Activated CD8-positive, alpha-beta T cell treated with anti-CD3 and anti-CD28 coated beads, Interleukin-2, amount 10 ng/mL, durations not matched to agents 7 days and 5 days (primary cell): ENCODE measurements around the gene ROMO1. TPM values are rescaled to one million over a fixed set of nuclear protein-coding genes. Genes with fewer than 3 reads are reported as not detected.
"Not testable (repeated sequence)": the region's sequence is repeated elsewhere in the genome, so short reads cannot be mapped to it uniquely, and the experiment has no call there.

Source experiments
- ATAC-seq: fragments of 150-1000 bp; cut with Tn5 transposase; one replicate; pipeline ENCODE4 v1.10.0; 2021; ENCODE audit warnings: moderate library complexity
- CTCF ChIA-PET: fragments of 350-600 bp; sonication (Branson Sonifier 250); formaldehyde crosslinking; loops from one replicate; lab custom pipeline; 2021; ENCODE audit warnings: antibody characterized with exemption; lab: Charles Lee
- POLR2A ChIA-PET: fragments of 350-600 bp; sonication (Branson Sonifier 250); formaldehyde crosslinking; loops from one replicate; lab custom pipeline; 2021; ENCODE audit warnings: antibody characterized with exemption; lab: Charles Lee
- DNase-seq: peaks from one replicate; pipeline ENCODE4 v3.0.0-alpha.2; 2020
- H3K27ac Mint-ChIP-seq: one replicate; pipeline ENCODE4 v1.8.0; 2021; ENCODE audit warnings: mild to moderate bottlenecking, mixed read lengths
- H3K27me3 Mint-ChIP-seq: one replicate; pipeline ENCODE4 v1.8.0; 2021; ENCODE audit warnings: low read depth, mixed read lengths
- H3K36me3 Mint-ChIP-seq: one replicate; pipeline ENCODE4 v1.8.0; 2021; ENCODE audit warnings: low read depth, mixed read lengths
- H3K4me1 Mint-ChIP-seq: one replicate; pipeline ENCODE4 v1.8.0; 2021; ENCODE audit warnings: low read depth, mixed read lengths
- H3K4me3 Mint-ChIP-seq: one replicate; pipeline ENCODE4 v1.8.0; 2021; ENCODE audit warnings: mild to moderate bottlenecking, mixed read lengths
- H3K9me3 Mint-ChIP-seq: one replicate; pipeline ENCODE4 v1.8.0; 2022; ENCODE audit warnings: mixed read lengths; ENCODE audit not compliant: insufficient read depth
- total RNA-seq, 2 experiments: library from RNA; stranded (reverse); gene quantifications; one replicate each; pipeline ENCODE4 v1.2.3, GENCODE V29; 2021

Gene ROMO1
- total RNA-seq, 2 experiments from 2014 or later, result 134 to 143 TPM

GRCh38 chr20:35711588-35712209, 12.5 kb downstream of the ROMO1 start:
- no peak for DNase-seq
- Mint-ChIP-seq H3K4me1 (peaks cover 49% of the 10 kb centered on the region), H3K9me3 (no peaks in the 10 kb centered on the region), H3K27me3 (no peaks in the 10 kb centered on the region), H3K36me3 (peaks cover 69% of the 10 kb centered on the region), H3K4me3 (peak overlapping the region; percentile 53), H3K27ac (peak overlapping the region; percentile 81)
- CTCF ChIA-PET, result interaction anchor here (0.7 to 1.6 kb wide), 6 partner anchors 8 to 96 kb away, joined by 3 to 6 read pairs (median 3); partner anchors contain the start of genes RBM39 and SPAG4
- POLR2A ChIA-PET, result interaction anchor here (0.6 to 2.0 kb wide), 5 partner anchors 9 to 270 kb away, joined by 3 to 9 read pairs (median 5); partner anchors contain the start of gene RBM39
- no peak for ATAC-seq

DNA sequence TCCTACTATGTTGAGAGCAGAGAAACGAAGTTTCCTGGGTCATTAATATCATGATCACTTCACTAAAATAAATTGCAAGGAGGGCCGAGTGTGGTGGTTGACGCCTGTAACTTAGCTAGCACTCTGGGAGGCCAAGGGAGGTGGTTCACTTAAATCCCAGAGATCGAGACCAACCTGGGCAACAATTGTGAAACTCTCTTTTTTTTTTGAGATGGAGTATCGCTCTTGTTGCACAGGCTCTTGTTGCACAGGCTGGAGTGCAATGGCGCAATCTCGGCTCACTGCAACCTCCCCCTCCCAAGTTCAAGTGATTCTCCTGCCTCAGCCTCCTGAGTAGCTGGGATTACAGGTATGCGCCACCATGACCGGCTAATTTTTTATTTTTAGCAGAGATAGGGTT, 13.9 kb downstream of the ROMO1 start:
- H3K4me3 Mint-ChIP-seq, H3K27me3 Mint-ChIP-seq, ATAC-seq, CTCF ChIA-PET, H3K9me3 Mint-ChIP-seq, DNase-seq: not testable (repeated sequence)
- H3K4me1 Mint-ChIP-seq, result peaks cover 49% of the 10 kb centered on the region
- POLR2A ChIA-PET, result interaction anchor here (1.1 to 1.3 kb wide), 2 partner anchors 10 to 29 kb away, joined by 4 read pairs; partner anchors contain the start of gene RBM39
- H3K27ac Mint-ChIP-seq, result peak overlapping the region; percentile 68
- H3K36me3 Mint-ChIP-seq, result peaks cover 71% of the 10 kb centered on the region

GRCh38 chr20:35714127-35714526, 14.9 kb downstream of the ROMO1 start:
- CTCF ChIA-PET, result interaction anchor here (0.8 kb wide), 1 partner anchor 16 kb away, joined by 4 read pairs; no protein-coding TSS in a partner anchor
- POLR2A ChIA-PET, result interaction anchor here (0.6 to 1.1 kb wide), 4 partner anchors 11 to 37 kb away, joined by 3 to 5 read pairs (median 3); partner anchors contain the start of genes NFS1 and ROMO1
- Mint-ChIP-seq H3K27me3 (no peaks in the 10 kb centered on the region), H3K4me1 (peaks cover 48% of the 10 kb centered on the region), H3K36me3 (peaks cover 71% of the 10 kb centered on the region), H3K27ac (no peak overlapping the region), H3K4me3 (no peak overlapping the region), H3K9me3 (no peaks in the 10 kb centered on the region)
- DNase-seq (no peak), ATAC-seq (no peak)

GRCh38 chr20:35715652-35716051, 16.4 kb downstream of the ROMO1 start:
- no peak for ATAC-seq
- H3K4me1 Mint-ChIP-seq, result peaks cover 44% of the 10 kb centered on the region
- ChIA-PET POLR2A (interaction anchor here (1.5 kb wide), 1 partner anchor 13 kb away, joined by 5 read pairs; no protein-coding TSS in a partner anchor), CTCF (interaction anchor here (0.7 to 1.4 kb wide), 2 partner anchors 12 to 168 kb away, joined by 3 read pairs; no protein-coding TSS in a partner anchor)
- H3K27me3 Mint-ChIP-seq, result no peaks in the 10 kb centered on the region
- H3K27ac Mint-ChIP-seq, result peak overlapping the region; percentile 6
- no peaks in the 10 kb centered on the region for H3K9me3 Mint-ChIP-seq
- no peak for DNase-seq
- H3K36me3 Mint-ChIP-seq, result peaks cover 69% of the 10 kb centered on the region
- no peak overlapping the region for H3K4me3 Mint-ChIP-seq

DNA sequence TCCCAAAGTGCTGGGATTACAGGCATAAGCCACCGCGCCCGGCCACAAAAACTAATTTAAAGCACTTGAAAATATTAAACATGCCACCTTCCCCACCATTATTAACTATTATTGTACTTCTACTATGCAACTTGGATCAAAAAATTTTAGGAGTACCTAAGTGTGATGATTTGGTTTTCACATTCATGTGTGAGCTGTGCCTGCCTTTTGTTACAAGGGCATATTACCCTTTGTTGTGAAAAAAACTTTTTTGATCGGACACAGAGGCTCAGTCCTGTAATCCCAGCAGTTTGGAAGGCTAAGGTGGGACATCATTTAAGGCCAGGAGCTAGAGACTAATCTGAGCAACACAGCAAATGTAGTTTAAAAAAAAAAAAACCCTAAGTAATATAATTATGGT, 17.1 kb downstream of the ROMO1 start:
- peaks cover 38% of the 10 kb centered on the region for H3K4me1 Mint-ChIP-seq
- H3K27ac Mint-ChIP-seq, result no peak overlapping the region
- H3K9me3 Mint-ChIP-seq, result no peaks in the 10 kb centered on the region
- DNase-seq, result no peak
- H3K4me3 Mint-ChIP-seq, result no peak overlapping the region
- H3K27me3 Mint-ChIP-seq, result no peaks in the 10 kb centered on the region
- CTCF ChIA-PET, result no interaction called here
- peaks cover 68% of the 10 kb centered on the region for H3K36me3 Mint-ChIP-seq
- ATAC-seq, result no peak
- POLR2A ChIA-PET, result no interaction called here

GRCh38 chr20:35718321-35718720, 19.1 kb downstream of the ROMO1 start:
- H3K27me3 Mint-ChIP-seq, H3K4me3 Mint-ChIP-seq, H3K27ac Mint-ChIP-seq, DNase-seq, ATAC-seq, H3K9me3 Mint-ChIP-seq: not testable (repeated sequence)
- ChIA-PET CTCF (interaction anchor here (0.6 to 1.1 kb wide), 3 partner anchors 17 to 167 kb away, joined by 3 to 4 read pairs (median 3); no protein-coding TSS in a partner anchor), POLR2A (interaction anchor here (0.8 to 3.3 kb wide), 4 partner anchors 9 to 17 kb away, joined by 3 to 16 read pairs (median 6); no protein-coding TSS in a partner anchor)
- H3K36me3 Mint-ChIP-seq, result peaks cover 71% of the 10 kb centered on the region
- H3K4me1 Mint-ChIP-seq, result peaks cover 31% of the 10 kb centered on the region

- H3K4me3 Mint-ChIP-seq, result no peak overlapping the region
- DNase-seq (no peak), ATAC-seq (no peak)
- peaks cover 70% of the 10 kb centered on the region for H3K36me3 Mint-ChIP-seq
- no peaks in the 10 kb centered on the region for H3K9me3 Mint-ChIP-seq
- peaks cover 31% of the 10 kb centered on the region for H3K4me1 Mint-ChIP-seq
- ChIA-PET CTCF (interaction anchor here (0.7 to 1.1 kb wide), 3 partner anchors 8 to 165 kb away, joined by 3 to 4 read pairs (median 3); partner anchors contain the start of gene ROMO1), POLR2A (interaction anchor here (0.9 to 3.3 kb wide), 9 partner anchors 10 to 21 kb away, joined by 3 to 16 read pairs (median 5); partner anchors contain the start of genes NFS1 and ROMO1)
- no peaks in the 10 kb centered on the region for H3K27me3 Mint-ChIP-seq
- H3K27ac Mint-ChIP-seq, result no peak overlapping the region
These were observed 19.9 kb downstream of the ROMO1 start for GRCh38 chr20:35718972-35719635.

- peaks cover 27% of the 10 kb centered on the region for H3K4me1 Mint-ChIP-seq
- no peaks in the 10 kb centered on the region for H3K9me3 Mint-ChIP-seq
- H3K27me3 Mint-ChIP-seq, result no peaks in the 10 kb centered on the region
- no peak overlapping the region for H3K4me3 Mint-ChIP-seq
- ChIA-PET CTCF (interaction anchor here (0.7 to 0.8 kb wide), 2 partner anchors 8 to 20 kb away, joined by 3 read pairs; partner anchors contain the start of gene ROMO1), POLR2A (interaction anchor here (0.9 to 3.3 kb wide), 9 partner anchors 9 to 20 kb away, joined by 3 to 16 read pairs (median 5); partner anchors contain the start of genes NFS1 and ROMO1)
- DNase-seq (no peak), ATAC-seq (no peak)
- H3K36me3 Mint-ChIP-seq, result peaks cover 72% of the 10 kb centered on the region
- H3K27ac Mint-ChIP-seq, result no peak overlapping the region
These were observed 20.5 kb downstream of the ROMO1 start for GRCh38 chr20:35719717-35720116.

DNA sequence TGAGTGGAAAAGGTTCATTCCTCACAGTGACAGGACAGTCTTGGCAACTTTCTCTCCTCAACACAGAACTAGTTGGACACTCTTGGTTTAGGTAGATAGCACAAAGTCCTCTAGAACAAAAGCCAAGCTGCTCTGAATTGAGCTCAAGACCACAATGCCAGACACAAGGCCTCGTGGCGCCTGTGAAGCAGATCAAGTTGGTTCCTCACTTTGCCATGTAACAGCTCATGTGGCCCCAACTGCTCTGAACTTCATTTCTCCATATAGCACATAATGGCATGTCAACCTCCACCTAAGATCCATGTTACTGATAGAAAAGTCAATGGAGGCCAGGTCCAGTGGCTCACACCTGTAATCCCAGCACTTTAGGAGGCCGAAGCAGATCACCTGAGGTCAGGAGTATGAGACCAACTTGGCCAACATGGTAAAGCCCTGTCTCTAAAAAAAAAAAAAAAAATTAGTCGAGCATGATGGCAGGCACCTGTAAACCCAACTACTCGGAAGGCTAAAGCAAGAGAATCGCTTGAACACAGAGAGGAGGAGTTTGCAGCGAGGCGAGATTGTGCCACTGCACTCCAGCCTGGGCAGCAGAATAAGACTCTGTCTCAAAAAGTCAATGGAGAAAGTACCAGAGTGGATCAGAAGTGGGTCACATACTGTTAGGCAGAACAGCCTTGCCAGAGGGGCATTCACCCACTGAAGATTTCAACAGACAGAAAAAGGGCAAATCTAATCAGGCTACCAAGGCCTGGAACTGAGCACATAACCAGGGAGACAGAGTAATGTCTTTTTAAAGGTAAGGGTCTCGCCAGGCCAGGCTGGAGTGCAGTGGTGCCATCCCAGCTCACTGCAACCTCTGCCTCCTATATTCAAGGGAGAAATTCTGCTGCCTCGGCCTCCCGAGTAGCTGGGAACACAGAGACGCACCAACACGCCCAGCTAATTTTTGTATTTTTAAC, 21.2 kb downstream of the ROMO1 start:
- no peaks in the 10 kb centered on the region for H3K27me3 Mint-ChIP-seq
- H3K36me3 Mint-ChIP-seq, result peaks cover 74% of the 10 kb centered on the region
- H3K4me1 Mint-ChIP-seq, result peaks cover 29% of the 10 kb centered on the region
- POLR2A ChIA-PET, result interaction anchor here (0.6 to 3.3 kb wide), 10 partner anchors 8 to 22 kb away, joined by 3 to 16 read pairs (median 6); partner anchors contain the start of genes NFS1, RBM39 and ROMO1
- H3K4me3 Mint-ChIP-seq, result no peak overlapping the region
- DNase-seq, result no peak
- CTCF ChIA-PET, result interaction anchor here (0.7 to 0.8 kb wide), 2 partner anchors 9 to 21 kb away, joined by 3 read pairs; partner anchors contain the start of gene ROMO1
- no peak for ATAC-seq
- H3K27ac Mint-ChIP-seq, result no peak overlapping the region
- no peaks in the 10 kb centered on the region for H3K9me3 Mint-ChIP-seq

DNA sequence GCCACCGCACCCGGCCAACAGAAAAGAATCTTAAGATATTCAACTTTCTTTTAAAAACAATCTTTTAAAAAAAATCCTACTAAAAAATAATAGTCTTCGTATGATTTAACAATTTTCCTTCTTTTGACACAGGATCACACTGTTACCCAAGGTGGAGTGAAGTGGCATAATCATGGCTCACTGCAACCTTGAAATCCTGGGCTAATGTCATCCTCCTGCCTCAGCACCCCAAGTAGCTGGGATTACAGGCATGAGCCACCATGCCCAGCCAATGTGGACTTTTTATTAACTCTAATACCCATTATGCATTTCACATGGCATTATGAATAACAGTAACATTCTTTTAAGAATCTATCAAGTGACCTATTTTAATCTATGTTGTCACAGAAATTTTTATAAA, 22.0 kb downstream of the ROMO1 start:
- Mint-ChIP-seq H3K27me3 (no peaks in the 10 kb centered on the region), H3K36me3 (peaks cover 71% of the 10 kb centered on the region), H3K4me1 (peaks cover 30% of the 10 kb centered on the region), H3K27ac (peak overlapping the region; percentile 31), H3K4me3 (no peak overlapping the region), H3K9me3 (no peaks in the 10 kb centered on the region)
- DNase-seq (no peak), ATAC-seq (no peak)
- ChIA-PET CTCF (no interaction called here), POLR2A (interaction anchor here (1.2 to 1.5 kb wide), 2 partner anchors 14 to 21 kb away, joined by 5 to 6 read pairs; partner anchors contain the start of gene RBM39)
